Progenitor cell of endocrine pancreas (in vitro differentiated cells): ENCODE data around the gene MRFAP1. TPM values are rescaled to one million over a fixed set of nuclear protein-coding genes. Genes with fewer than 3 reads are reported as not detected.

Experiments
- DNase-seq: peaks from one replicate; pipeline ENCODE4 v3.0.0; 2021; ENCODE audit warnings: low spot score; ENCODE audit not compliant: unreplicated experiment
- H3K27ac Mint-ChIP-seq: 2 replicates; pipeline ENCODE4 v1.8.0; 2021; ENCODE audit warnings: mild to moderate bottlenecking, moderate library complexity, mixed read lengths
- H3K27me3 Mint-ChIP-seq: 2 replicates; pipeline ENCODE4 v1.8.0; 2021; ENCODE audit warnings: mixed read lengths
- H3K36me3 Mint-ChIP-seq: 2 replicates; pipeline ENCODE4 v1.8.0; 2022; ENCODE audit warnings: mixed read lengths; ENCODE audit not compliant: insufficient read depth
- H3K4me1 Mint-ChIP-seq: 2 replicates; pipeline ENCODE4 v1.8.0; 2021; ENCODE audit warnings: low read depth, mixed read lengths
- H3K4me3 Mint-ChIP-seq: 2 replicates; pipeline ENCODE4 v1.8.0; 2021; ENCODE audit warnings: low read depth, mild to moderate bottlenecking, moderate library complexity, mixed read lengths
- H3K9me3 Mint-ChIP-seq: 2 replicates; pipeline ENCODE4 v1.8.0; 2021; ENCODE audit warnings: low read depth, mixed read lengths
- total RNA-seq: library from RNA; stranded (reverse); gene quantifications from 2 replicates; pipeline ENCODE4 v1.2.1, GENCODE V29; 2021
- TF ChIP-seq, protein P1 (sequence below): fragments of 200-600 bp; sonication (generic); IDR thresholded peaks from one replicate; pipeline ENCODE4 v1.5.0; 2021; ENCODE audit warnings: antibody characterized with exemption, mild to moderate bottlenecking; ENCODE audit not compliant: unreplicated experiment

The MRFAP1 gene
- total RNA-seq, 1 donor from 2014 or later: 223 TPM

DNA sequence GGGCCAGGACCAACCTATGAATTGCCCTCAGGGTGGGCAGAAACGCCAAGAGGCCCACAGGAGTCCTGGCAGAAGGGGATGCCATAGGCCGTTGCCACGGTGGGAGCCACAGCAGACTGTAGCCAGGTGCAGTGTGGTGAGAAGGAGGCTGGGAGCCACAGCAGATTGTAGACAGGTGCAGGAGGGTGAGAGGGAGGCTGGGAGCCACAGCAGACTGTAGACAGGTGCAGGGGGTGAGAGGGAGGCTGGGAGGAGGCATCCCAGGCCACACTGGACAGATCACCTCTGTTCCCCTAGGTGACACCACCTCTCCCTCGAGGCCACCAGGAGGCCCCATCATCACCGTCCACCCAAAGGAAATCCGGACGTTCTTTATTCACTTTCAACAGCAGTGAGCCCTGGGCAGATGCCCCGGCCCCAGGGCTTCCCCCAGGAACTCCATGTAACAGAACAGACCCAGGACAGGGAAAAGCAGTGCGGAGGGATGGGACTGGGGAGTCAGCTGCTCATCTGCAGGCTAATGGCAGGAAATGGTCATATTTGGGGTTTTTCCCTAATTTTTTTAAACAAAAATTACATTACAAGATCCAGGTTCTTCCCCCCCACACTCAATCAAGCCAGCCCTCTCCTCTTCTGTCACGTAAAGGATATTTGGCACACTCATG lies 19.5 kb upstream of the MRFAP1 start:
- Mint-ChIP-seq H3K27ac (no peak overlapping the region), H3K4me3 (no peak overlapping the region), H3K36me3 (peaks cover 14% of the 10 kb centered on the region), H3K9me3 (no peaks in the 10 kb centered on the region), H3K4me1 (no peaks in the 10 kb centered on the region), H3K27me3 (no peaks in the 10 kb centered on the region)
- DNase-seq: no peak
- TF ChIP-seq, protein P1, sequence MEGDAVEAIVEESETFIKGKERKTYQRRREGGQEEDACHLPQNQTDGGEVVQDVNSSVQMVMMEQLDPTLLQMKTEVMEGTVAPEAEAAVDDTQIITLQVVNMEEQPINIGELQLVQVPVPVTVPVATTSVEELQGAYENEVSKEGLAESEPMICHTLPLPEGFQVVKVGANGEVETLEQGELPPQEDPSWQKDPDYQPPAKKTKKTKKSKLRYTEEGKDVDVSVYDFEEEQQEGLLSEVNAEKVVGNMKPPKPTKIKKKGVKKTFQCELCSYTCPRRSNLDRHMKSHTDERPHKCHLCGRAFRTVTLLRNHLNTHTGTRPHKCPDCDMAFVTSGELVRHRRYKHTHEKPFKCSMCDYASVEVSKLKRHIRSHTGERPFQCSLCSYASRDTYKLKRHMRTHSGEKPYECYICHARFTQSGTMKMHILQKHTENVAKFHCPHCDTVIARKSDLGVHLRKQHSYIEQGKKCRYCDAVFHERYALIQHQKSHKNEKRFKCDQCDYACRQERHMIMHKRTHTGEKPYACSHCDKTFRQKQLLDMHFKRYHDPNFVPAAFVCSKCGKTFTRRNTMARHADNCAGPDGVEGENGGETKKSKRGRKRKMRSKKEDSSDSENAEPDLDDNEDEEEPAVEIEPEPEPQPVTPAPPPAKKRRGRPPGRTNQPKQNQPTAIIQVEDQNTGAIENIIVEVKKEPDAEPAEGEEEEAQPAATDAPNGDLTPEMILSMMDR: no peak

DNA sequence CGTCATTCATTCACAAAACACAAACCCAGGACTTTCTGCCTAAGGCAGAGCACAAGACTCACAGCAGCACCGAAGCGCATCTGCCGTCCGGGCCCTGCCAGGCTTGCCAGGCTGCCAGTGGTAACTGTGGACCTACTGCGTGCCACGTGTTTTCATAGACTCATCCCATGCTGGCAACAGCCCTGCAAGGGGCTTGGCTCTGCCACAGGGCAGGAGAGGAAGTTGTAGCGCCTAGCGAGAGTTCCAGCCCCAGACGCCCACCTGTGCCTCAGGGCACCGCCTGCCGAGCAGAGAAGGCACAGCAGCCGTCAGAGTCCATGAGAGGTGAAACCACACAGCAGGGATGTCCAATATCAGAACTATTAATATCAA lies 18.9 kb upstream of the MRFAP1 start:
- TF ChIP-seq, protein P1: no peak
- DNase-seq: no peak
- peaks cover 10% of the 10 kb centered on the region for H3K36me3 Mint-ChIP-seq
- H3K4me3 Mint-ChIP-seq: no peak overlapping the region
- H3K27ac Mint-ChIP-seq: no peak overlapping the region
- H3K27me3 Mint-ChIP-seq: no peaks in the 10 kb centered on the region
- H3K9me3 Mint-ChIP-seq: no peaks in the 10 kb centered on the region
- no peaks in the 10 kb centered on the region for H3K4me1 Mint-ChIP-seq

DNA sequence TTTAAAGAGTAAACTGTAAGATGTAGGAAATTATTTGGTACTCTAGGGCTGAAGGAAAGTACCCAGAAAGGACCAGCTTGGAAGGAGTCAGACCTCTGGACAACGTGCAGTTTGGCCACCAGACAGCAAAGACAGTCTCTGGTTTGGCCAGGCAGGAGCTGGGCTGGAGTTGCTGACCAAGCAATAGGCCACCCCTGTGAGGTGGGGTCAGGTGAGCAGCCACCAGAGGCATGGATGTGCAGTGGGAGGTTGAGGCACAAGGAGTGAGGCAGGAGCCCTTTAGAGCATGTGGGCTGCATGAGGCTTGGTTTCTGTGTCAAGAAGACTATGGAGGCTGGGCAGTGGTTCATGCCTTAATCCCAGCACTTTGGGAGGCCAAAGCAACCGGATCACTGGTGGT lies 17.7 kb upstream of the MRFAP1 start:
- Mint-ChIP-seq H3K4me3 (no peak overlapping the region), H3K9me3 (no peaks in the 10 kb centered on the region), H3K27me3 (no peaks in the 10 kb centered on the region), H3K27ac (no peak overlapping the region), H3K36me3 (peaks cover 8% of the 10 kb centered on the region), H3K4me1 (no peaks in the 10 kb centered on the region)
- TF ChIP-seq, protein P1: no peak
- no peak for DNase-seq

DNA sequence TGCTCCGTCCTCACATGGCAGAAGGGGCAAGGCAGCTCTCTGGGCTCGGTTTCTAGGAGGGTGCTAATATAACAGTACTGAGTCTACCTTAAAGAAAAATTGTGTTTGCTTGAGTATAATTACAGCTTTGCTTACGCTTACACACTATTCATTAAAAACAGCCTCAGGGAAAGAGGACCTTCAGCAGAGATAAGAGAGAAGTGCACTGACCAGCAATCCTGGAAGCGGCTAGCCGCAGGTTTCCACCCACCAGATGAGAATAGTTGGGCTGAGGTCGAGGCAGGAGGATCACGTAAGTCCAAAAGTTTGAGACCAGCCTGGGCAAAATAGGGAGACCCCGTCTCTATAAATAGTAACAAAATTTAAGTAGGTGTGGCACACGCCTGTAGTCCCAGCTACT lies 15.2 kb upstream of the MRFAP1 start:
- no peak for DNase-seq
- Mint-ChIP-seq H3K36me3 (peaks cover 6% of the 10 kb centered on the region), H3K4me1 (no peaks in the 10 kb centered on the region), H3K27me3 (no peaks in the 10 kb centered on the region), H3K4me3 (no peak overlapping the region), H3K27ac (peak overlapping the region; percentile 87), H3K9me3 (no peaks in the 10 kb centered on the region)
- TF ChIP-seq, protein P1: no peak

DNA sequence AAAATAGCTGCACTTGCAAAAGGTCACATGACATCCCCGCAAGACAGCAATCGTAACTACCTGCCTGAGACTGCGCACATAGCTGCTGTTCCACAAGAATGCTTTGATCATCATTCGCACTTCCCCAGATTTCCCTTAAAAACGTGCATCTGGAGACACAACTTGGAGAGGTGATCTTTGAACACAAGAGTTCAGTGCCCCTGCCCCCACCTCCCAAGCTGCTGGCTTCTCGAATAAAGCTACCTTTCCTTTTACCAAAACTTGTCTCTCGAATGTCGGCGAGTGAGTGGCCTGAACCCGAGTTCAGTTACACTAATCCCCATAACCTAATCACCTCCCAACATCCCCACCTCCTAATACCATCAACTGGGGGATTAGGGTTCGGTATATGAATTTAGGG lies 14.4 kb upstream of the MRFAP1 start:
- Mint-ChIP-seq H3K36me3 (peaks cover 6% of the 10 kb centered on the region), H3K4me1 (no peaks in the 10 kb centered on the region), H3K4me3 (no peak overlapping the region), H3K27ac (no peak overlapping the region), H3K27me3 (no peaks in the 10 kb centered on the region), H3K9me3 (no peaks in the 10 kb centered on the region)
- TF ChIP-seq, protein P1: no peak
- DNase-seq: no peak
